ENCODE data around the gene ITSN2.
"Not testable (repeated sequence)": the region's sequence is repeated elsewhere in the genome, so short reads cannot be mapped to it uniquely, and the experiment has no call there.

The ITSN2 gene

GRCh38 chr2:24214880-24215279 lies 145.5 kb downstream of the ITSN2 start:
- no peak for DNase-seq (ENCODE audit: low read depth)

GRCh38 chr2:24211408-24211807 lies 148.9 kb downstream of the ITSN2 start:
- no peak for DNase-seq (ENCODE audit: low read depth)

DNA sequence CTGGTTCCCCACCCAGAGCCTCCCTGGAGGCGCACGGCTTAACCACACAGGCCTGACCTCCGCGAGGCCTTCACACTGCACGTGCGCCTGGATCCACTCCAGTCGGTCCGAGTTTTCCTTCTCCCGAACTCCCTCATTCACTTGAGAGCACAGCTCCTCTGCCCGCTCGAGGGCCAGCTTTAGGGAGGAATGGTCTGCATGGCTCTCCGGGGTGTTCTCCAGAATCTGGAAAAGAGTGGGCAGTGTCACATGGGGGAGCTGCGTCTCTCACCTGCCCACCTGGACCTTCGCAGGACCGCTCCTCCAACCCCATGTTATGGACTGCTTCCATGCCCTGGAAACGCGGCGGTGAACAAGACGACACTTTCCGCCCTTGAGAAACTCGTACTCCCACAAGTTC lies 149.6 kb downstream of the ITSN2 start:
- no peak for DNase-seq (ENCODE audit: low read depth)

DNA sequence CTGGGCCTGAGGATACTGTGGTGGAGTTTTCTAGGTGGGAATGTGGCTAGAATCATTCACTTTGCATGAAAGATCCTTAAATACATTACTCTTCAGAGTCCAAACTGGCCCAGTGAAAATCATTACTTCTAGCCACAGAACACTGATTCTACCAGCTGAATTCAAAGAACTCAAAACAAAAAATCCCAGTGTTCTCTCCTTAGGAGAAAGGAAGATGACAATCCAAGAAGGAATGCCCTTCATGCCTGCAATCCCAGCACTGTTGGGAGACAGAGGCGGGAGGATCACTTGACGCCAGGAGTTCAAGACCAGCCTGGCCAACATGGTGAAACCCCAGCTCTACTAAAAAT lies 150.3 kb downstream of the ITSN2 start:
- no peak for DNase-seq (ENCODE audit: low read depth)

- DNase-seq (ENCODE audit: low read depth), result no peak
These were observed 150.8 kb downstream of the ITSN2 start for GRCh38 chr2:24209389-24210105.

- no peak for DNase-seq (ENCODE audit: low read depth)
These were observed 151.8 kb downstream of the ITSN2 start for GRCh38 chr2:24208490-24208889.

DNA sequence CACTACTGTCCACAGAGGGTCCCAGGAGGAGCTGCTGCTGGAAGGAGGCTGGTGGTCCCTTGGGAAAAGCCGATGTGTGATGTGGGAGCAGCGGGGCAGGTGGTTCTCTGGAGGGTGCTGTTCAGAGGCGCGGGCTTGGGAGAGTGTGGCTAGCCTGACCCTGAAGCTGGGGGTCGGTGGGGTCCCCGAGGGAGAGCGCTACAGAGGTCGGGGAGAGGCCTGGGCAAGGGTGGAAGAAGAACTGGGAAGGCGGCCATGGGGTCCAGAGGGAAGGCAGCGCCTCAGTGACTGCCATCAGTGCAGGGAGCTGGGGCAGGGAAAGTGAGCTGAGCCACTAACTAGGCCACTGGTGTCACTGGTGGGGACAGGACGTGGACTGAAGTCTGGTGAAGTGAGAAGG lies 153.0 kb downstream of the ITSN2 start:
- DNase-seq (ENCODE audit: low read depth), result no peak

DNA sequence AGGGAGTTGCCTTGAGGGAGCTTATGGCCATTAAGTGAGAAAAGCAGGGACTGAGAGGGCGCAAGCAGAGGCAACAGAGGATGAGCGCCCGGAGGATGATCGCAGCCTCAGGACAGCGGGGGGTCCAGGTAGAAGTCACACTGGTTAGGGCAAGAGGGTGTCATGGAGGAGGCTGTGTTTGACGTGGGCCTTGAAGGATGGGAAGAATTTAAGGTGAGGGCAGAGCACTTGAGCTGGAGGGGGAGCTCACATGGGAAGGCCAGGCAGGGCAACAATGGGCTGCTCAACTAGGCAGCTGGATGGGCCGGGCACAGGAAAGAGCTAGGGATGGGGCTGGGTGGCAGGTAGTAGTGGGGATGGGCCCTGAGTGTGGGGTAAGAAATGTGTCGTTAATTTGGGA lies 153.6 kb downstream of the ITSN2 start:
- DNase-seq (ENCODE audit: low read depth), result no peak

- no peak for DNase-seq (ENCODE audit: low read depth)
These were observed 154.1 kb downstream of the ITSN2 start for GRCh38 chr2:24206242-24206641.

GRCh38 chr2:24205131-24205530 lies 155.2 kb downstream of the ITSN2 start:
- no peak for DNase-seq (ENCODE audit: low read depth)

GRCh38 chr2:24204505-24204904 lies 155.8 kb downstream of the ITSN2 start:
- DNase-seq (ENCODE audit: low read depth), result no peak

GRCh38 chr2:24203787-24204150 lies 156.6 kb downstream of the ITSN2 start:
- DNase-seq (ENCODE audit: low read depth), result no peak

DNA sequence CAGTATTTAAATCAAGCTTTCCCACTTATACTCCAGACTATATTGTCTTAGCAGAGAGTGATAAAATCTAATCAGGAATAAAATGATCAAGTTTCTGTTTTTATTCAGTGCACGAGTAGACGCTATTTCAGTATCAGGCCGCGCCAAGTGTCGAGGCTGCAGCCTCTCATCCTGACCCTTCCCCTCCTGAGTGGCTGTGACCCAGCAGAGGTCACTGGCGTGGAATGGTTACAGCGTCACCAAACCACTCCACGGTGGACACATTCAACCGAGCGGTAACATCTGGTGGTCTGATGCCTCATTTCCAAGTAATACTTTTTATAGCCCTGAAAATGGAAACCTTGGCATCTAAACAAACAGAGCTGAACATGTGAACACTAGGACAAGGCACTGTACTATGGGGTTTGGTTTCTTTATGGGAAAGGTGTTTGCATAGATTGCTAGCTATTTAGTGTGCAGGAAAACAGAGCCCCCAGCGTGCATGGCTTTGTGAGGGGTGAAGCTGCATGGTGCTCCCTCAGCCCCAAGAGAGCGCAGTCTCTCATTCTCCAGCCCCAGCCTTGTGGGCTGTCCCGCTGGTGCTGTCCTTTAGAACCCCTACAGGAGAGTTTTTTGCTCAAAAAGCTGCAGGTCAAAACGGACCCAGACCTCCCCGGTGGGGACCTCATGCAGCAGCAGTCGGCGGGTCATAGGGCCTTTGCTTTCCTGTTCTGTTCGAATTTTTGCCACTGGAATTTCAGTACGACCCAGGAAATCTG lies 157.1 kb downstream of the ITSN2 start:
- no peak for DNase-seq (ENCODE audit: low read depth)

DNA sequence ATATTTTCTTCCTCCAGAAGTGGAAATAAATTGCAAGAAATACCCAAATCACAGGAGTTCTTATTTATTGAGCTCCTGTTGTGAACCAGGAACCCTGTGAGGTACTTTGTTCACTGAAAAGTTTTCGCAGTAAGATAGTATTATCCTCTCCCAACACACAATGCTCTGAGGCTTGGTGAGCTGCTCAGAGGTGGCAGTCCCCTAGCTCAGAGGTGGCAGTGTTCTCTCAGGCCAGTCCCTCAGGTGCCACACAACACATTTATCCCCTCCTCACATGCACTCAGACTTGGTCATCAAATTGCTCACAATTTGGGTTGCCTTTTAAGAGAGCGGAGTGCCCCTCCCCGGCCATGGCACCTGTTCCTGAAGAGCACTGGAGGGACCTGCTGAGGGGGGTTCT lies 159.5 kb downstream of the ITSN2 start:
- DNase-seq (ENCODE audit: low read depth), result no peak

- DNase-seq (ENCODE audit: low read depth), result no peak
These were observed 160.3 kb downstream of the ITSN2 start for GRCh38 chr2:24199968-24200590.

- not testable (repeated sequence) for DNase-seq (ENCODE audit: low read depth)
These were observed 163.1 kb downstream of the ITSN2 start for GRCh38 chr2:24197213-24197612.

- DNase-seq (ENCODE audit: low read depth), result no peak
These were observed 168.5 kb downstream of the ITSN2 start for GRCh38 chr2:24191848-24192247.

DNA sequence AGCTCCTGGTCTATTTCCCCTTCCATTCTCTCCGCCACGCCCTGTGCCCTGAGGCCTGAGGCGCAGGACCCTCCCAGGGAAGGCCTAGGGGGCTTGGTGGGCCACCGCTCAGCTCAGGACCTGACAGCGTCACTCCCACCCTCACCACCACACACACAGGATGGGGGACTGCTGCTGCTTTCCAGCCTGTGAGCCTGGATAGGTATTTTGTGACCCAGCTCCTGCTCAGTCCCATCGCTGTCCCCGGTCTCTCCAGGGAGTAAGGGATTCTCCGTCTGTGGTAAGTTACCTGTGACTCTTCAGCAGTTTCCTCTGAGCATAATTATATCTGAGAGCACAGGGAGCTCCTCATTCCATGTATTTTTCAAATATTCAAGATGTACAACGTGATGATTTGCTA lies 169.2 kb downstream of the ITSN2 start:
- no peak for DNase-seq (ENCODE audit: low read depth)

GRCh38 chr2:24190503-24190902 lies 169.8 kb downstream of the ITSN2 start:
- no peak for DNase-seq (ENCODE audit: low read depth)

- DNase-seq (ENCODE audit: low read depth), result no peak
These were observed 170.8 kb downstream of the ITSN2 start for GRCh38 chr2:24189551-24189950.

GRCh38 chr2:24183366-24184069 lies 176.8 kb downstream of the ITSN2 start:
- no peak for DNase-seq (ENCODE audit: low read depth)

DNA sequence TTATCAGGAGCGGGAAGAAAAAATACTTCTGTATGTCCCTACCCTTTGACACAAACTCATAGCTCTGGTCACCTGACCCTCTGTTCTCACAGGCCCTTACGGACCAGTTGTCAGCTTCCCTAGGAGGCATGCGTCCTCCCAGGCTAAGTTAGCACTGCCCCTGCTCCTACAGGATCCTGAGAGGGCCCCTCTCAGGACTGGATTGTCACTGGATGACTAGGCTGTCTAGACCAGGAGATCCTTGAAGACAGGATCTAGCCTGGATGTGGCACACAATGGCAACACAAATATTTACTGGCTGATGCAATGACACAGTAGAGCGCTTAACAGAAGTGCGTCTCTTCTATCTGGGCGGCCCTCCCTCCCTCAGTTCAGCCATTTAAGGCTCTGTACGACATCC lies 177.8 kb downstream of the ITSN2 start:
- DNase-seq (ENCODE audit: low read depth), result no peak

DNA sequence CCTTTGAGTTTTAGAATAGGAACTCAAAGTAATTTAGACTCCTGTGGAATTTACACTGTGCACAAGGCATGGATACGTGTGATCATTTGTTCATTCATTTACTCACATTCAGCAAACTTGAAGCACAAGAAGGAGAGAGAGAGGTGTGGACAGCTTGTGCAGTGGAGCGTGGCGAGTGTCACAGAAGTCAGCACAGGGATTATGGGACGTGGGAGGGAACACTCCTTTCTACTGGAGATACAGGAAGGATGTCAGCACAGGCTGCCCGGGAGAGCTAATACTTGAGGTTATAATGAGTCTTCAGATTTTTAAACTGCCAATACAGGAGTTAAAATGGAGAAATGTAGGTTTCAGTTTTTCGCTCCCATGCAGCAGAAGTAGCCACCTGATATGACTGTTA lies 178.5 kb downstream of the ITSN2 start:
- DNase-seq (ENCODE audit: low read depth), result no peak

Data from stimulated activated CD8-positive, alpha-beta memory T cell treated with anti-CD3 and anti-CD28 coated beads, Interleukin-4, amount 100 ng/mL, for 24 hours (primary cell).